GM19099 (cell line): ENCODE data around the gene SYT2.

Source experiments
- POLR2A ChIP-seq: IDR thresholded peaks from 3 replicates; pipeline ENCODE4 v1.6.1; 2011; ENCODE audit warnings: low read depth; ENCODE audit not compliant: insufficient read length; ENCODE audit errors: extremely low read depth

Gene SYT2

GRCh38 chr1:202569393-202570322 lies 140.6 kb downstream of the SYT2 start:
- no peak for TF ChIP-seq POLR2A

- no peak for TF ChIP-seq POLR2A
Observed at GRCh38 chr1:202568826-202569225, 141.4 kb downstream of the SYT2 start.

GRCh38 chr1:202568410-202568809 lies 141.8 kb downstream of the SYT2 start:
- no peak for TF ChIP-seq POLR2A

GRCh38 chr1:202567738-202568137 lies 142.5 kb downstream of the SYT2 start:
- TF ChIP-seq POLR2A, result no peak

GRCh38 chr1:202565890-202566602 lies 144.2 kb downstream of the SYT2 start:
- TF ChIP-seq POLR2A, result no peak

- no peak for TF ChIP-seq POLR2A
Observed at GRCh38 chr1:202564958-202565495, 145.2 kb downstream of the SYT2 start.

GRCh38 chr1:202563818-202564217 lies 146.4 kb downstream of the SYT2 start:
- no peak for TF ChIP-seq POLR2A

GRCh38 chr1:202562444-202563060 lies 147.7 kb downstream of the SYT2 start:
- no peak for TF ChIP-seq POLR2A

GRCh38 chr1:202561726-202562443 lies 148.4 kb downstream of the SYT2 start:
- TF ChIP-seq POLR2A, result no peak

GRCh38 chr1:202561240-202561639 lies 149.0 kb downstream of the SYT2 start:
- TF ChIP-seq POLR2A, result no peak

GRCh38 chr1:202553560-202554038 lies 156.7 kb downstream of the SYT2 start:
- no peak for TF ChIP-seq POLR2A

GRCh38 chr1:202551683-202552082 lies 158.6 kb downstream of the SYT2 start:
- no peak for TF ChIP-seq POLR2A

GRCh38 chr1:202547215-202547614 lies 163.0 kb downstream of the SYT2 start:
- TF ChIP-seq POLR2A, result no peak
